Smooth muscle cell of the pulmonary artery (primary cell): ENCODE data around the gene CREBL2. TPM values are rescaled to one million over a fixed set of nuclear protein-coding genes. Genes with fewer than 3 reads are reported as not detected.

Experiments
- total RNA-seq: library from RNA; depleted of rRNA; stranded (reverse); fragments of >200 nt; gene quantifications from 2 replicates; pipeline ENCODE4 v1.2.3, GENCODE V29; 2014

CREBL2 gene
- total RNA-seq: 31.8 and 45.4 TPM in 2 replicates

GRCh38 chr12:12611512-12612306, at the start of gene CREBL2:
Gene CREBL2 (plus strand): TSS chr12:12611876. CDS start chr12:12612173, 297 bp downstream.

GRCh38 chr12:12562585-12563261, 49.0 kb upstream of the CREBL2 start, which contains the start of gene DUSP16:
Gene DUSP16 (minus strand): TSS chr12:12562863. CDS start chr12:12521098, 41,765 bp downstream.

Other genes starting within 250 kb of the CREBL2 start
- gene DUSP16, start 49.0 kb upstream of the CREBL2 start, total RNA-seq: 5.7 and 6.6 TPM in 2 replicates
- gene GPR19, start 84.3 kb downstream of the CREBL2 start, total RNA-seq: 0.13 TPM in 1 of 2 replicates, not detected in the other
- 22.3 and 38.1 TPM in 2 replicates for gene CDKN1B, start 105.5 kb downstream of the CREBL2 start, total RNA-seq
- gene APOLD1, start 173.8 kb downstream of the CREBL2 start, total RNA-seq: 3.5 and 22.0 TPM in 2 replicates
- 51.3 and 62.0 TPM in 2 replicates for gene DDX47, start 201.5 kb downstream of the CREBL2 start, total RNA-seq